HepG2 (cell line): Measurements from ENCODE around the gene HEXD.

Experiments used
- AFF4 ChIP-seq: sonication (generic); formaldehyde crosslinking; IDR thresholded peaks from 2 replicates; pipeline ENCODE4 v1.4.0; 2020; ENCODE audit warnings: missing genetic modification reagents
- ZNF777 ChIP-seq: sonication (generic); formaldehyde crosslinking; IDR thresholded peaks from 2 replicates; pipeline ENCODE4 v1.4.0; 2020; ENCODE audit warnings: missing genetic modification reagents

- TF ChIP-seq ZNF777 (CRISPR knock-in tag) (no peak), AFF4 (CRISPR knock-in tag) (no peak)
Observed at GRCh38 chr17:82373731-82374625, 44.2 kb upstream of the HEXD start.
